ENCODE data around the gene PRSS33.

The PRSS33 gene

DNA sequence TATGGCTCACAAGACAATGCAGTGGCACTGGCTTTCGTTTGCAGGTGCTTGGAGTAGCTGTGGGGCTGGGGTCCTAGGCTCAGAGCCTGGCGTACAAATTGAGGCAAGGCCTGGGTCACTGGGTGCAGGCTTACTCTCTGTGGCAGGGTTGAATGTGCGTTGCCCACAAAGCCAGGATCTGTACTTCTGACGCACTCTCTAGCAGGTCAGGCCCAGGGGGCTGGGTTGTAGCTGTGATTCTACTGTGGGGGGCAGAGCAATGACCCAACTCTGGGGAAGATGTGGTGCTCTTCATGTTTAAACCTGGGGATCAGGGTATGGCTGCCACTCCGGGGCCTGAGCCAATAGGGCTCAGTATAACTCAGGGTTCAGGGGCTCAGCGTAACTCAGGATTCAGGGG lies 23.3 kb upstream of the PRSS33 start:
- no peak overlapping the region for H3K4me3 ChIP-seq (ENCODE audit: low read length)
- no peak for DNase-seq (ENCODE audit: low read depth)
- TF ChIP-seq, protein P1, sequence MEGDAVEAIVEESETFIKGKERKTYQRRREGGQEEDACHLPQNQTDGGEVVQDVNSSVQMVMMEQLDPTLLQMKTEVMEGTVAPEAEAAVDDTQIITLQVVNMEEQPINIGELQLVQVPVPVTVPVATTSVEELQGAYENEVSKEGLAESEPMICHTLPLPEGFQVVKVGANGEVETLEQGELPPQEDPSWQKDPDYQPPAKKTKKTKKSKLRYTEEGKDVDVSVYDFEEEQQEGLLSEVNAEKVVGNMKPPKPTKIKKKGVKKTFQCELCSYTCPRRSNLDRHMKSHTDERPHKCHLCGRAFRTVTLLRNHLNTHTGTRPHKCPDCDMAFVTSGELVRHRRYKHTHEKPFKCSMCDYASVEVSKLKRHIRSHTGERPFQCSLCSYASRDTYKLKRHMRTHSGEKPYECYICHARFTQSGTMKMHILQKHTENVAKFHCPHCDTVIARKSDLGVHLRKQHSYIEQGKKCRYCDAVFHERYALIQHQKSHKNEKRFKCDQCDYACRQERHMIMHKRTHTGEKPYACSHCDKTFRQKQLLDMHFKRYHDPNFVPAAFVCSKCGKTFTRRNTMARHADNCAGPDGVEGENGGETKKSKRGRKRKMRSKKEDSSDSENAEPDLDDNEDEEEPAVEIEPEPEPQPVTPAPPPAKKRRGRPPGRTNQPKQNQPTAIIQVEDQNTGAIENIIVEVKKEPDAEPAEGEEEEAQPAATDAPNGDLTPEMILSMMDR (conservative IDR thresholded peaks at IDR 0.05; ENCODE audit: low read depth, low read length): no peak

DNA sequence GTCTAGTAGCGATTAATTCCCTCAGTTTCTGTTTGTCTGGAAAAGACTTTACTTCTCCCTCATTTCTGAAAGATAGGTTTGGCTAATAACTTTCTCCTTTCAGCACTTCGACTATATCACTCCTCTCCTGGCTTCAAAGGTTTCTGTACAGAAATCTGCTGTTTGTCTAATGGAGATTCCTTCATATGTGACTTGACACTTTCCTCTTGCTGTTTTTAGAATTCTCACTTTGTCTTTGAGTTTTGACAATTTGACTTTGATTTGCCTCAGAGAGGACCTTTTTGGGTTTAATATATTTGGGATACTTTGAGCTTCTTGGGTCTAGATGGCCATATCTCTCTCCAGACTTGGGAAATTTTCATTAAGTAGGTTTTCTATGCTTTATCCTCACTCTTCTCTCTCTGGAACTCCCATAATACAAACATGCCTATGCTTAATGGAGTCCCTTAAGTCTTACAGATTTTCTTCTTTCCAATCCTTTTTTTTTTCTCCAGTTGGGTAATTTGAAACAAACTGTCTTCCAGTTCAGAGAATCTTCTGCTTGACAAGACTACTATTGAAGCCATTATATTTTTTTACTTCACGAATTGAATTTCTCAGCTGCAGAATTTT lies 21.9 kb upstream of the PRSS33 start:
- no peak for DNase-seq (ENCODE audit: low read depth)
- H3K4me3 ChIP-seq (ENCODE audit: low read length): no peak overlapping the region
- TF ChIP-seq, protein P1 (conservative IDR thresholded peaks at IDR 0.05; ENCODE audit: low read depth, low read length): no peak

DNA sequence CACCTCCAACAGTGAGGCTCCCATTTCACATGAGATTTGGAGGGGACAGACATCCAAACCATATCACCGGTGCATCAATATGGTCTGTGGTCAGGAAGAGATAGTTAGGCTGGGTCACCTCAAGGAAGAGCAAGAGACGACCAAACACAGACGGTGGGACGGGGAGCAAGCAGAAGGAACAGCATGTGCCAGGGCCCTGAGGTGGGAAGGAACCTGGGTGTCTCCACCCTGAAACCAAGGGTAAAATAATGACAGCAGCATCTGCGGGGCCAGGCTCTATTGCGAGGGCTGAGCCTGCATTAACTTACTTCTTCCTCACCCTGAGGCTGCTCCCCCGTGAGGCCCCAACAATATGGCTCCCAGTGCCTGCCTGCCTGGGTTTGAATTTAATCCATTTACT lies 20.8 kb upstream of the PRSS33 start:
- DNase-seq (ENCODE audit: low read depth): no peak
- TF ChIP-seq, protein P1 (conservative IDR thresholded peaks at IDR 0.05; ENCODE audit: low read depth, low read length): no peak
- H3K4me3 ChIP-seq (ENCODE audit: low read length): no peak overlapping the region

DNA sequence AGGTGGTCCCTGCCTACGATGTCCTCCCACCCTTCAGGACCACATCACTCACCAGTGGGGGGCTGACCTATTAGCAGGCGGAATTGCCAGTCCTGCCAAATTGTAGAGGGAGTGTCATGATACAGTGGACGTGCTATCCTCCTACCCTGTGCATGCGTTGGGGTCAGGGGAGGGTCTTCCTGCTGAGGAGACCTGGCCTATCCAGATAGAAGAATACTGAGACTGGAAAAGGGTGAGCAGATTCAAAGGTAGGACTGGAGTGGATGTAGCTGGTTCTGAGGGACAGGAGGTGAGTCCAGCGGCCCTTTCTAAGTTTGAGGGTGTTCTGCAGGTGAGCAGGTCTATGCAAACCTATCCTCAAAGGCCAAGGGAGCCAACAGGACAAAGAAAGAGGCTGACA lies 18.9 kb upstream of the PRSS33 start:
- H3K4me3 ChIP-seq (ENCODE audit: low read length): no peak overlapping the region
- no peak for DNase-seq (ENCODE audit: low read depth)
- TF ChIP-seq, protein P1 (conservative IDR thresholded peaks at IDR 0.05; ENCODE audit: low read depth, low read length): no peak

DNA sequence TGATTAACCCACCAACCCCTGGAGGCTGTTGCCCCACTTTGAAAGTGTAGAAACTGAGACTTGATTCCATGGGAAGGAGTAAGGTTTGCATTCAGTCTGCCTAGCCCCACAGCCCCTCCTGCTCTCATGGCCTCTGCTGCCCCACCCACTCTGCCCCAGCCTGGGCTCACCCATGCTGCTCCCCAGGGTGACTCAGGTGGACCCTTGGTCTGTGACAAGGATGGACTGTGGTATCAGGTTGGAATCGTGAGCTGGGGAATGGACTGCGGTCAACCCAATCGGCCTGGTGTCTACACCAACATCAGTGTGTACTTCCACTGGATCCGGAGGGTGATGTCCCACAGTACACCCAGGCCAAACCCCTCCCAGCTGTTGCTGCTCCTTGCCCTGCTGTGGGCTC lies 17.4 kb upstream of the PRSS33 start:
- H3K4me3 ChIP-seq (ENCODE audit: low read length): no peak overlapping the region
- TF ChIP-seq, protein P1 (conservative IDR thresholded peaks at IDR 0.05; ENCODE audit: low read depth, low read length): no peak
- no peak for DNase-seq (ENCODE audit: low read depth)

DNA sequence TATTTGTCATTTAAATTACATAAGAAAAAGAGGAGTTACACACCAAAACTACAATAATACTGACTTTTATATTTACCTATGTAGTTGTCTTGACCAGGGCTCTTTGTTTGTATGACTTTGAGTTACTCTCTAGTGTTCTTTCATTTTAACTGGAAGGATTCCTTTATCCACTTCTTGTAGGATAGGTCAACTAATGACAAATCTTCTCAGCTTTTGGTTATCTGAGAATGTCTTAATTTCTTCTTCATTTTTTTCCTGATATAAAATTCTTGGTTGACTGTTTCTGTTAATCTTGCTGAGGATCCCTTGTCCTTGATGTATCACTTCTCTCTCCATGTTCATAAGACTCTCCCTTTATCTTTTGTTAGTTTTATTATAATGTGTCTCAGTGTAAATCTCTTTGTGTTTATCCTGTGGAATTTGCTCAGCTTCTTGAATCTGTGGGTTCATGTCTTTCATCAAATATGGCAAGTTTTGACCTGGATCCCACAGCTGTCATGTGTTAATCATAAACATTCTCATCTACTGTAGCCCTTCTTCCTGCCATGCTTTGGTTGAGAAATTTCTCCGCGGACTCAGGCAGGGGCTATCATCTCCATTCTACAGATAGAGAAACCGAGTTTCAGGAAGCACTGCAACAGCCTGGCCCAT lies 16.3 kb upstream of the PRSS33 start:
- DNase-seq (ENCODE audit: low read depth): no peak
- TF ChIP-seq, protein P1 (conservative IDR thresholded peaks at IDR 0.05; ENCODE audit: low read depth, low read length): no peak
- no peak overlapping the region for H3K4me3 ChIP-seq (ENCODE audit: low read length)

DNA sequence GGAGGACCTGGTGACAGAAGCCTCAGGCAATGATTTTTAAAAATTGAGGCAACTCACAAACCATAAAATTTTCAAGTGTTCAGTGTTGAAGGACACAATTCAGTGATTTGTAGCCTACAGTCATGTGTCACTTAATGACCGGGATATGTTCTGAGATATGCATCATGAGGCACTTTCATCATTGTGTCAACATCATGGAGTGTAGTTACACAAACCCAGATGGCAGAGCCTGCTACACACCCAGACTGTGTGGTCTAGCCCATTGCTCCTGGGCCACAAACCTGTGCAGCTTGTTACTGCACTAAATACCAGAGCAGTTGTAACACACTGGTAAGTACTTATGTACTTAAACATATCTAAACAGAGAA lies 12.5 kb upstream of the PRSS33 start:
- H3K4me3 ChIP-seq (ENCODE audit: low read length): no peak overlapping the region
- TF ChIP-seq, protein P1 (conservative IDR thresholded peaks at IDR 0.05; ENCODE audit: low read depth, low read length): no peak
- DNase-seq (ENCODE audit: low read depth): no peak
